Neutrophil (primary cell): Measurements from ENCODE around the gene FASN.

ENCODE experiments used
- H3K27ac ChIP-seq: fragments of 200-600 bp; sonication (generic); 2 replicates; pipeline ENCODE4 v1.5.1; 2016; ENCODE audit warnings: mild to moderate bottlenecking, moderate library complexity
- H3K27me3 ChIP-seq: fragments of 200-600 bp; sonication (generic); 2 replicates; pipeline ENCODE4 v1.6.0; 2016; ENCODE audit warnings: mild to moderate bottlenecking
- H3K36me3 ChIP-seq: fragments of 200-600 bp; sonication (generic); 2 replicates; pipeline ENCODE4 v1.5.1; 2017
- H3K4me1 ChIP-seq, 2 experiments: fragments of 200-600 bp in 1 of 2; sonication (generic) in 1 of 2; 1 replicate in 1 of 2; 2 replicates in 1 of 2; pipeline versions ENCODE4 v1.5.1 to v1.6.1; 2013 to 2016; ENCODE audit warnings: low read depth in 1 of 2, low read length in 1 of 2, mild to moderate bottlenecking in 1 of 2, moderate library complexity in 1 of 2; ENCODE audit not compliant: control insufficient read depth in 1 of 2, insufficient read depth in 1 of 2
- H3K4me3 ChIP-seq, 2 experiments: fragments of 200-600 bp in 1 of 2; sonication (generic) in 1 of 2; 1 replicate in 1 of 2; 2 replicates in 1 of 2; pipeline ENCODE4 v1.5.1; 2013 to 2016; ENCODE audit warnings: low read depth in 1 of 2, low read length in 1 of 2, mild to moderate bottlenecking in 1 of 2, moderate library complexity in 1 of 2
- H3K9me3 ChIP-seq: fragments of 200-600 bp; sonication (generic); 2 replicates; pipeline ENCODE4 v1.5.1; 2016
- TF ChIP-seq, protein P1 (sequence below): fragments of 200-600 bp; sonication (generic); IDR thresholded peaks from 2 replicates; pipeline ENCODE4 v1.5.1; 2016; ENCODE audit warnings: antibody characterized with exemption

FASN gene

GRCh38 chr17:82116246-82116645 lies 18.2 kb upstream of the FASN start:
- H3K27me3 ChIP-seq, result no peaks in the 10 kb centered on the region
- no peak overlapping the region for H3K27ac ChIP-seq
- no peaks in the 10 kb centered on the region for H3K9me3 ChIP-seq
- H3K4me3 ChIP-seq, result no peak overlapping the region
- H3K4me1 ChIP-seq, result peaks cover 10 to 14% of the 10 kb centered on the region in 2 experiments
- peaks cover 5% of the 10 kb centered on the region for H3K36me3 ChIP-seq
- TF ChIP-seq, protein P1, sequence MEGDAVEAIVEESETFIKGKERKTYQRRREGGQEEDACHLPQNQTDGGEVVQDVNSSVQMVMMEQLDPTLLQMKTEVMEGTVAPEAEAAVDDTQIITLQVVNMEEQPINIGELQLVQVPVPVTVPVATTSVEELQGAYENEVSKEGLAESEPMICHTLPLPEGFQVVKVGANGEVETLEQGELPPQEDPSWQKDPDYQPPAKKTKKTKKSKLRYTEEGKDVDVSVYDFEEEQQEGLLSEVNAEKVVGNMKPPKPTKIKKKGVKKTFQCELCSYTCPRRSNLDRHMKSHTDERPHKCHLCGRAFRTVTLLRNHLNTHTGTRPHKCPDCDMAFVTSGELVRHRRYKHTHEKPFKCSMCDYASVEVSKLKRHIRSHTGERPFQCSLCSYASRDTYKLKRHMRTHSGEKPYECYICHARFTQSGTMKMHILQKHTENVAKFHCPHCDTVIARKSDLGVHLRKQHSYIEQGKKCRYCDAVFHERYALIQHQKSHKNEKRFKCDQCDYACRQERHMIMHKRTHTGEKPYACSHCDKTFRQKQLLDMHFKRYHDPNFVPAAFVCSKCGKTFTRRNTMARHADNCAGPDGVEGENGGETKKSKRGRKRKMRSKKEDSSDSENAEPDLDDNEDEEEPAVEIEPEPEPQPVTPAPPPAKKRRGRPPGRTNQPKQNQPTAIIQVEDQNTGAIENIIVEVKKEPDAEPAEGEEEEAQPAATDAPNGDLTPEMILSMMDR, result no peak

GRCh38 chr17:82114872-82115271 lies 16.8 kb upstream of the FASN start:
- H3K27ac ChIP-seq, result no peak overlapping the region
- no peaks in the 10 kb centered on the region for H3K27me3 ChIP-seq
- peaks cover 10 to 14% of the 10 kb centered on the region in 2 experiments for H3K4me1 ChIP-seq
- H3K9me3 ChIP-seq, result no peaks in the 10 kb centered on the region
- TF ChIP-seq, protein P1, result no peak
- H3K4me3 ChIP-seq, result no peak overlapping the region
- H3K36me3 ChIP-seq, result peaks cover 5% of the 10 kb centered on the region

DNA sequence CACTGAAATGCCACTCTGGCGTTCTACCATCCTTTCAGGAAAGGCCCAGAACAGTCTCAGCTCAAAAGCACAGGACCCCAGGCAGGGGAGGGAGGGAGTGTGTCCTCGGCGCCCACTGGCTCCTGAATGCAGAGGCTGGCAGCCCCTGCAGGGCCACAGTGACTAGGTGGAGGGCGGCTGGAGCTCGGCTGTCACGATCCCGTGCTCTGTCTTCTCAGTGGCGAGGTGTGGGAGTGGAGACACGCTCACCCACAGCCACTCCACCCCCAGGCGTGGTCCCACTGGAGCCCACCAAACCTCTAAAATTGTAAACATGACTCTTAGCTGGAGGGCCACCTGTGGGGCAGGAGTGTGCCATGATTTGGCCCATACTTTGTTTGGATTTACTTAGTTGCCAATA lies 16.4 kb upstream of the FASN start:
- TF ChIP-seq, protein P1, result no peak

DNA sequence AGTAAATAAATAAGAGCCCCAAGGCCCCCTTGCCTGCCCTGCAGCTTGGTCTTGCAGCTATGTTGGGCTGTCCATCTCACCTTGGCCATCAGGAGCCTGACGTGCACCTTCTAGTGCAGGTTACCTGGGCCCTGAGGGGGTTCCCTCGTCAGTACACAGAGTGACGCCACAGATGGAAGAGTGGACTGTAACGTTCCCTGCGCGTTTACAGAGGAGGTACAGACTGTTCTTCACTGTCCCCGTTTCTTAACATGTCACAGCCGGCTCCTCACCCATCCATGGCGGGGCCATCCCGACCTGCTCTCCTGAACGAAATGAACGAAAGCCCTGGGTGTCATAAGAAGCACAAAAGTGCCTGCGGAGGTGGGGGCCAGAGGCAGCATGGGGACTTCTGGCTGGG lies 15.9 kb upstream of the FASN start:
- no peaks in the 10 kb centered on the region for H3K27me3 ChIP-seq
- TF ChIP-seq, protein P1, result no peak
- H3K4me1 ChIP-seq, result peaks cover 10 to 14% of the 10 kb centered on the region in 2 experiments
- H3K4me3 ChIP-seq, result no peak overlapping the region
- H3K36me3 ChIP-seq, result peaks cover 5% of the 10 kb centered on the region
- H3K27ac ChIP-seq, result no peak overlapping the region
- H3K9me3 ChIP-seq, result no peaks in the 10 kb centered on the region

More for the DNA sequence above, 16.4 kb upstream of the FASN start:
- Histone ChIP-seq H3K9me3 (no peaks in the 10 kb centered on the region), H3K27me3 (no peaks in the 10 kb centered on the region), H3K4me1 (peaks cover 10 to 14% of the 10 kb centered on the region in 2 experiments), H3K4me3 (no peak overlapping the region), H3K36me3 (peaks cover 5% of the 10 kb centered on the region), H3K27ac (no peak overlapping the region)

GRCh38 chr17:82113422-82113821 lies 15.4 kb upstream of the FASN start:
- Histone ChIP-seq H3K9me3 (no peaks in the 10 kb centered on the region), H3K4me3 (no peak overlapping the region), H3K27ac (peak overlapping the region; percentile 58), H3K27me3 (no peaks in the 10 kb centered on the region), H3K4me1 (peaks cover 10 to 14% of the 10 kb centered on the region in 2 experiments), H3K36me3 (peaks cover 5% of the 10 kb centered on the region)
- TF ChIP-seq, protein P1, result no peak

DNA sequence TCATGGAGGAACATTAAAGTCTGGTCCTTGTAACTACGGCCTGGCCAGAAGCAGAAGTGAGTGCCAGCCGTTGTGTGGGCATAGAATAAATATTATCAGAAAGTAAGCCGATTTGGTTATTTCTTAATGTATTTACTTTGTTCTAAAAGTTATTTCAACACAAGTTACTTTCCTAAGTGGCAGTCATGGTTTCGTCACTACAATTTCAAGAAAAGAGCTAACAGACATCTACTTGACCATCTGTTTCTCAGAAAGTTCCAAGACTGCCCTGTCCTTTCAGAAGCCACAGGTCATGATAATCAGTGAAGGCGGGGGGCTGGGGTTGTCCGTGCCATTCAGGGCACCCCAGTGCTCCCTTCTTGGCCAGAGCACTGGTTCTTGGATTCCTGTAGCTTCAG lies 14.9 kb upstream of the FASN start:
- H3K27ac ChIP-seq, result peak overlapping the region; percentile 58
- TF ChIP-seq, protein P1, result no peak
- no peak overlapping the region for H3K4me3 ChIP-seq
- H3K4me1 ChIP-seq, result peaks cover 10 to 14% of the 10 kb centered on the region in 2 experiments
- H3K9me3 ChIP-seq, result no peaks in the 10 kb centered on the region
- no peaks in the 10 kb centered on the region for H3K27me3 ChIP-seq
- H3K36me3 ChIP-seq, result peaks cover 5% of the 10 kb centered on the region
